ENCODE measurements around the gene EIF4G2. TPM values are rescaled to one million over a fixed set of nuclear protein-coding genes. Genes with fewer than 3 reads are reported as not detected.

EIF4G2 gene
- total and polyA plus RNA-seq, 8 donors: 835 to 1,027 (median 941) TPM

DNA sequence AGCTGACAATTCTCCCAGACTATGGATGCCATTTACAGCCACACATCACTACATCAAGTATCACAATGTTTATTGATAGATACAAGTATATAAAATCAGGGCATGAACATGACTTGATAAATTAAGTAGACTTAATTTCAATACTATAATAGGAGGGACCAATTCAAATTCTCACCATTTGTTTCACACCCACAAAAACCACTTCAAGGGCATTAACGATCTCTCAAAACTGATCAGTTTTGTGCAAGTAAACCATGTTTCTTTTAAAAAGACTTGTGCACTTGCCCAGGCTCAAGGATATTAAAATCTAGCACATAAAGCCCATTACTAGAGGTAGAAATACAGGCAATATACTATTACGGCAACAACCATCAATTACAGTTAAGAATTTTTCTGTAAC, 11.7 kb downstream of the EIF4G2 start:
- intact Hi-C loops (cut with DNase I): no loop called here
- Histone ChIP-seq H3K36me3 (peaks cover 16 to 73% of the 10 kb centered on the region in 2 donors), H3K9me3 (no peaks in the 10 kb centered on the region)

DNA sequence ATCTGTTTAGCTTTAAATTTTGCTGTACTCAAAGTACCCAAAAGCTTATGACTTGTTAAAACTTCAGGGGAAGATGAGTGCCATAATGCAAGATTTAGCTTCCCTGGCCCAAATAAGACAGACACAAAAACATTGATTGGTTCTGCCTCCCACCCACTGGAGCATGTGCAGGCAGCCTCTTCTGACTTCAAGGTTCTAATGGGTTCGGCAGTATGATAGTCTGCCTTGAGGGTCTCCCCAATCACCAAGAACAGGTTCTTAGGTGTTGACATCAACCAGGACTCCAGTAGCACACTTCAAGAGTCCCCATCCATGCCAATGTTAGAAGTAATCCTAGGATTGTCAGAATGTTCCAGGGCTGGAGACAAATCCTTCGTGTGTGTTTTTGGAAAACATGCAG, 12.5 kb downstream of the EIF4G2 start:
- H3K36me3 ChIP-seq: peaks cover 16 to 65% of the 10 kb centered on the region in 2 donors
- TF ChIP-seq, protein P1, sequence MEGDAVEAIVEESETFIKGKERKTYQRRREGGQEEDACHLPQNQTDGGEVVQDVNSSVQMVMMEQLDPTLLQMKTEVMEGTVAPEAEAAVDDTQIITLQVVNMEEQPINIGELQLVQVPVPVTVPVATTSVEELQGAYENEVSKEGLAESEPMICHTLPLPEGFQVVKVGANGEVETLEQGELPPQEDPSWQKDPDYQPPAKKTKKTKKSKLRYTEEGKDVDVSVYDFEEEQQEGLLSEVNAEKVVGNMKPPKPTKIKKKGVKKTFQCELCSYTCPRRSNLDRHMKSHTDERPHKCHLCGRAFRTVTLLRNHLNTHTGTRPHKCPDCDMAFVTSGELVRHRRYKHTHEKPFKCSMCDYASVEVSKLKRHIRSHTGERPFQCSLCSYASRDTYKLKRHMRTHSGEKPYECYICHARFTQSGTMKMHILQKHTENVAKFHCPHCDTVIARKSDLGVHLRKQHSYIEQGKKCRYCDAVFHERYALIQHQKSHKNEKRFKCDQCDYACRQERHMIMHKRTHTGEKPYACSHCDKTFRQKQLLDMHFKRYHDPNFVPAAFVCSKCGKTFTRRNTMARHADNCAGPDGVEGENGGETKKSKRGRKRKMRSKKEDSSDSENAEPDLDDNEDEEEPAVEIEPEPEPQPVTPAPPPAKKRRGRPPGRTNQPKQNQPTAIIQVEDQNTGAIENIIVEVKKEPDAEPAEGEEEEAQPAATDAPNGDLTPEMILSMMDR (IDR thresholded peaks at IDR 0.05): no peak
- intact Hi-C loops (cut with DNase I): no loop called here

More for the DNA sequence above, 11.7 kb downstream of the EIF4G2 start:
- H3K4me1 ChIP-seq: peaks cover 0 to 60% of the 10 kb centered on the region in 2 donors
- ATAC-seq (no peak), DNase-seq (no peak)
- H3K4me3 ChIP-seq: no peak overlapping the region
- no peaks in the 10 kb centered on the region for H3K27me3 ChIP-seq
- TF ChIP-seq, protein P1 (IDR thresholded peaks at IDR 0.05): no peak
- peak overlapping the region in 1 of 2 donors; percentile 61 for H3K27ac ChIP-seq

DNA sequence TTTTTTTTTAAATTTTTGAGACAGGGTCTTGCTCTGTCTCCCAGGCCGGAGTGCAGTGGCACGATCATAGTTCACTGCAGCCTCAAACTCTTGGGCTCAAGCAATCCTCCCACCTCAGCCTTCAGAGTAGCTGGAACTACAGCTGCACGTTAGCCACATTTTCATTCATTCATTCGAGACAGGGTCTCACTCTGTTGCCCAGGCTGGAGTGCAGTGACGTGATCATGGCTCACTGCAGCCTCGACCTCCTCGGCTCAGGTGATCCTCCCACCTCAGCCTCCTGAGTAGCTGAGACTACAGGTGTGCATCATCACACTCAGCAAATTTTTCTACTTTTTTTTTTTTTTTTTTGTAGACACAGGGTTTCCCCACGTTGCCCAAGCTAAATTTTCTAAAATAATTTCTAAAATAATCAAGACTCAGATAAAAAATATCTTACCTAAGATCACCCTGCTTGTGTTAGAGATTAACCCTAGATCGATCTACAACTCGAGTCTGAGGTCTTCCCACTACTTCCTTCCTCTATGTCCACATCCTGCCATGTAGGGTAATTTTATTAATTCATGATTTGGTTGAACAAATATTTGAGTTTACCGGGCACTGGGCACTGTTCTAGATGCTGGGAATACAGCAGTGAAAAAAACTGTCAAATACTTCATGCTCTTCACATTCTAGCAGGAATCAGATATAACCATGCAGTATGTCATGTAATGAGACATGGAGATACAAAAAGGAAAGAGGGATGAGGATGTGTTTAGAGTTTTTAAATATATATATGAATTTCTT, 15.1 kb downstream of the EIF4G2 start:
- intact Hi-C loops (cut with DNase I): loop anchor here in 1 of 2 donors (5.0 kb wide), 1 partner anchor 229 kb away; no protein-coding TSS in a partner anchor
- Histone ChIP-seq H3K27ac (no peak overlapping the region), H3K9me3 (no peaks in the 10 kb centered on the region), H3K4me1 (peaks cover 0 to 32% of the 10 kb centered on the region in 2 donors), H3K27me3 (no peaks in the 10 kb centered on the region), H3K36me3 (peaks cover 7 to 39% of the 10 kb centered on the region in 2 donors), H3K4me3 (no peak overlapping the region)
- TF ChIP-seq, protein P1 (IDR thresholded peaks at IDR 0.05): no peak
- DNase-seq: no peak
- no peak for ATAC-seq

More for the DNA sequence above, 12.5 kb downstream of the EIF4G2 start:
- H3K27ac ChIP-seq: no peak overlapping the region
- H3K4me3 ChIP-seq: no peak overlapping the region
- DNase-seq (no peak), ATAC-seq (no peak)
- H3K4me1 ChIP-seq: peaks cover 0 to 52% of the 10 kb centered on the region in 2 donors
- no peaks in the 10 kb centered on the region for H3K27me3 ChIP-seq
- no peaks in the 10 kb centered on the region for H3K9me3 ChIP-seq

DNA sequence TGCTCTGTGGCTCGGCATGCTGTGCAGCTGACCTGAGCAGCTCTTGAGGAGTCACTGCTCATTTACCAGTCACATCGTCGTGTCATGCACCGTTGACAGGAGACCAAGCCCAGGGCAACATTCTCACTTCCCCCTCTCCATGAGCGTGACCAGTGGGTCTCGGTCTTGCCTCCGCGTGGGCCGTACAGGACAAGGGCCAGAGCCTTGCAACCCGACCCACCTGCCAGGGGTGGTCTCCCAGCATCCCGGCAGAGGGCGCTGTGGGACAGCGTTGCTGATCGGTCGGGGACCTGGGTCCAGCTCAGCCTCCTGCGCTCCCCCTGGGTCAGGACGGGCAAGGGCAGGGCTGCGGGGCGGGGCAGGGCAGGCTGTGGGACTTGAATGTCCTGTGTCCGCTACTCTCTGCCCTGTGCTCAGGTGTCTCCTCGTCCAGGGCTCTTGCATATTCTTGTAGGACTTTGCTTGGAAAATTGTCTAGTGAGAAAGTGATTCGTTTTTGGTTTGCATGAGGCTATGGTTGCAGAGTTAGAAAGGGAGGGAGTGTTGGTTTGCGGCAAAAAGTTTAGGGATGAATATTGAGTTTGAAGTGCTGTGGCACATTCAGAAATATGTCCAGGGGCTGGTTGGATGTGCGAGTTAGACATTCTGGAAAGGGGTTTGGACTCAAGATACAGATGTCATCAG, 16.2 kb downstream of the EIF4G2 start:
- TF ChIP-seq, protein P1 (IDR thresholded peaks at IDR 0.05): peak; percentile 88 to 90
- intact Hi-C loops (cut with DNase I): loop anchor here in 1 of 2 donors (5.0 kb wide), 1 partner anchor 230 kb away; no protein-coding TSS in a partner anchor
- Histone ChIP-seq H3K27me3 (no peaks in the 10 kb centered on the region), H3K27ac (no peak overlapping the region), H3K4me1 (peaks cover 0 to 21% of the 10 kb centered on the region in 2 donors), H3K36me3 (peaks cover 0 to 28% of the 10 kb centered on the region in 2 donors), H3K4me3 (no peak overlapping the region), H3K9me3 (no peaks in the 10 kb centered on the region)
- ATAC-seq: peak; percentile 99
- DNase-seq: peak; percentile 60 to 99 (median 86)

DNA sequence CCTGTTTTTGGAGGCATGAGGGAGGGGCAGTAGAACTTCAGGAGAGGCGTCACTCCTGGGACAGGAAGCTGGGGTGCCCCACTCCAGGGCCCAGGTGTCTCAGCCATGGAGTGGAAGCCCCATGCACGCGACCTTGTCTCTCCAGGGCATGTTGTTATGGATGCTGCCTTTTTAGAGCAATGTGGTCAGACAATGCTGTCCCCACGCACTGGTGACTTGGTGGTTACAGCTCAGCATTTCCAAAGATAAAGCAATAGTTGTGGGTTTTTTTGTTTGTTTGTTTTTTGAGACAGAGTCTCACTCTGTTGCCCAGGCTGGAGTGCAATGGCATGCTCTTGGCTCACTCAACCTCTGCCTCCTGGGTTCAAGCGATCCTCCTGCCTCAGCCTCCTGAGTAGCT, 22.3 kb downstream of the EIF4G2 start:
- ATAC-seq (no peak), DNase-seq (no peak)
- Histone ChIP-seq H3K27me3 (no peaks in the 10 kb centered on the region), H3K27ac (no peak overlapping the region), H3K4me3 (no peak overlapping the region), H3K4me1 (no peaks in the 10 kb centered on the region), H3K9me3 (no peaks in the 10 kb centered on the region), H3K36me3 (no peaks in the 10 kb centered on the region)
- intact Hi-C loops (cut with DNase I): no loop called here
- TF ChIP-seq, protein P1 (IDR thresholded peaks at IDR 0.05): no peak
